T-helper 1 cell treated with Interleukin-12 subunit alpha and Interleukin-12 subunit beta and Interleukin-4 antibody, amounts not matched to agents 30 ng/mL and 1 ng/mL, for 36 hours (primary cell): ENCODE measurements around the gene ELOA. TPM values are rescaled to one million over a fixed set of nuclear protein-coding genes. Genes with fewer than 3 reads are reported as not detected.

Experiments
- intact Hi-C: fragments of 100-400 bp; cut with micrococcal nuclease; formaldehyde crosslinking; loops from one replicate; pipeline ENCODE4 v1.15.1; 2024
- total RNA-seq: library from RNA; stranded (reverse); gene quantifications from 2 replicates; pipeline ENCODE4 v1.2.3, GENCODE V29; 2022

ELOA gene
- total RNA-seq: 43.0 and 43.6 TPM in 2 replicates

- intact Hi-C loops: loop anchor here (1.0 to 5.0 kb wide), 7 partner anchors 29 to 375 kb away; partner anchors contain the start of genes E2F2, GALE, PITHD1 and RPL11
These were observed at the start of gene ELOA for GRCh38 chr1:23743287-23744152. Gene ELOA, plus strand, starts transcription at chr1:23743471. Its CDS starts 33 bp downstream, at chr1:23743504.

GRCh38 chr1:23693599-23693998, 49.7 kb upstream of the ELOA start:
- intact Hi-C loops: loop anchor here (5.0 kb wide), 2 partner anchors 289 to 949 kb away; partner anchors contain the start of genes SRRM1 and SRSF10

GRCh38 chr1:23694371-23694770, 48.9 kb upstream of the ELOA start:
- intact Hi-C loops: loop anchor here (5.0 kb wide), 2 partner anchors 288 to 948 kb away; partner anchors contain the start of genes SRRM1 and SRSF10

- intact Hi-C loops: no loop called here
These were observed 47.6 kb upstream of the ELOA start for GRCh38 chr1:23695667-23696066.

- intact Hi-C loops: no loop called here
These were observed 46.8 kb upstream of the ELOA start for GRCh38 chr1:23696335-23696989.

GRCh38 chr1:23698466-23698865, 44.8 kb upstream of the ELOA start:
- intact Hi-C loops: no loop called here

GRCh38 chr1:23699280-23700179, 43.7 kb upstream of the ELOA start:
- intact Hi-C loops: no loop called here

- intact Hi-C loops: no loop called here
These were observed 42.0 kb upstream of the ELOA start for GRCh38 chr1:23701310-23701709.

- intact Hi-C loops: no loop called here
These were observed 41.3 kb upstream of the ELOA start for GRCh38 chr1:23701996-23702395.

GRCh38 chr1:23704834-23705495, 38.3 kb upstream of the ELOA start:
- intact Hi-C loops: no loop called here

GRCh38 chr1:23709229-23709628, 34.0 kb upstream of the ELOA start:
- intact Hi-C loops: no loop called here

GRCh38 chr1:23718482-23718881, 24.8 kb upstream of the ELOA start:
- intact Hi-C loops: no loop called here

- intact Hi-C loops: no loop called here
These were observed 24.0 kb upstream of the ELOA start for GRCh38 chr1:23719162-23719820.

- intact Hi-C loops: no loop called here
These were observed 22.8 kb upstream of the ELOA start for GRCh38 chr1:23720256-23720995.

- intact Hi-C loops: no loop called here
These were observed 20.6 kb upstream of the ELOA start for GRCh38 chr1:23722652-23723051.

- intact Hi-C loops: no loop called here
These were observed 16.6 kb upstream of the ELOA start for GRCh38 chr1:23726686-23727085.

- intact Hi-C loops: no loop called here
These were observed 15.9 kb upstream of the ELOA start for GRCh38 chr1:23727362-23727811.

GRCh38 chr1:23732363-23733224, 10.7 kb upstream of the ELOA start:
- intact Hi-C loops: no loop called here
